ENCODE measurements around the gene TLCD2.
"Not testable (repeated sequence)": the region's sequence is repeated elsewhere in the genome, so short reads cannot be mapped to it uniquely, and the experiment has no call there.

Gene TLCD2

DNA sequence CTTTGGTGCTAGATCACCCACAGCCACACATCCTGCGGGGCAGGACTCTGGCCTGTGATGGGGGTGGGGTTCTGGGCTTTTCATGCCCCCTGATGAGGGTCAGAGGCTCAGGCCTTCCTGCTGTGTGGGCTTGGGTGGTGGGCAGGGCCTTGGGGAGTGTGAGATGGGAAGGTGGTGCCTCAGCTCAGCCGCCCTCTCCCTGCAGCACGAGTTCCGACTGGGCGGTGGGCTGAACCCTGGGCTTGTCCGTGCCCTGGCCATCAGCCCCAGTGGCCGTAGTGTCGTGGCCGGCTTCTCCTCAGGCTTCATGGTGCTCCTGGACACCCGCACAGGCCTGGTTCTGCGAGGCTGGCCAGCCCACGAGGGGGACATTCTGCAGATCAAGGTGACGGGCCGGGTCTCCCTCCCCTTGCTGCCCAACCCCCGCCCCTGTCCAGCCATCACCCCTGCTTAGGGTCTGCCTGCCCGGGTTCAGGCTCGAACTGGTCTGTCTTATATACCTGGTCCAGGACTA is 25.7 kb upstream of the TLCD2 start:
- DNase-seq: no peak

- DNase-seq: no peak
Measured at GRCh38 chr17:1735418-1735817, 25.2 kb upstream of the TLCD2 start.

DNA sequence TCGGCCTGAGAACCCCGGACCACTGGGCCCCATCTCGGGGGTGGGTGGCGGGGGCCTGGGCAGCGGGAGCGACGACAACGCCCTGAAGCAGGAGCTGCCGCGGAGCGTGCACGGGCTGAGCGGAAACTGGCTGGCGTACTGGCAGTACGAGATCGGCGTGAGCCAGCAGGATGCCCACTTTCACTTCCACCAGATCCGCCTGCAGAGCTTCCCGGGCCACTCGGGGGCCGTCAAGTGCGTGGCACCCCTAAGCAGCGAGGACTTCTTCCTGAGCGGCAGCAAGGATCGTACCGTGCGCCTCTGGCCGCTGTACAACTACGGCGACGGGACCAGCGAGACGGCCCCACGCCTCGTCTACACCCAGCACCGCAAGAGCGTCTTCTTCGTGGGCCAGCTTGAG is 23.6 kb upstream of the TLCD2 start:
- DNase-seq: no peak

GRCh38 chr17:1732833-1733321 is 22.7 kb upstream of the TLCD2 start:
- DNase-seq: no peak

DNA sequence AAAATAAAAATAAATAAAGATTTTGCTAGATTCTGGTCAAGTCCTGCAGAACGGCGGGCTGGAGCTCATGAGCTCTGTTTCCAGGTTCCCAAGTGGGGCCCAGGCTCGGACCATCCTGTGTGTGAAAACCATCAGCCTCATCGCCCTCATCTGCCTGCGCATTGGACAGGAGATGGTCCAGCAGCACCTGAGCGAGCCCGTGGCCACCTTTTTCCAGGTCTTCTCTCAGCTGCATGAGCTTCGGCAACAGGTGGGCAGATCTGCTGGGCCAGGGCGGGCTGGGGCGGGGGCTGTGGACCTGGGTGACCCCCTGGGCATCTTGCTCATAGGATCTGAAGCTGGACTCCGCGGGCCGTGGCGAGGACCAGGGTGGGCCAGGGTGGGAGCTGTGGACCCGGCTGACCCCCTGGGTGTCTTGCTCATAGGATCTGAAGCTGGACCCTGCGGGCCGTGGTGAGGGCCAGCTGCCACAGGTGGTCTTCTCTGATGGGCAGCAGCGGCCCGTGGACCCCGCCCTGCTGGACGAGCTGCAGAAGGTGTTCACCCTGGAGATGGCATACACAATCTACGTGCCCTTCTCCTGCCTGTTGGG is 22.2 kb upstream of the TLCD2 start:
- DNase-seq: no peak

GRCh38 chr17:1731194-1731506 is 21.0 kb upstream of the TLCD2 start:
- no peak for DNase-seq

GRCh38 chr17:1730326-1731193 is 20.4 kb upstream of the TLCD2 start:
- no peak for DNase-seq

GRCh38 chr17:1729966-1730325 is 19.8 kb upstream of the TLCD2 start:
- DNase-seq: no peak

DNA sequence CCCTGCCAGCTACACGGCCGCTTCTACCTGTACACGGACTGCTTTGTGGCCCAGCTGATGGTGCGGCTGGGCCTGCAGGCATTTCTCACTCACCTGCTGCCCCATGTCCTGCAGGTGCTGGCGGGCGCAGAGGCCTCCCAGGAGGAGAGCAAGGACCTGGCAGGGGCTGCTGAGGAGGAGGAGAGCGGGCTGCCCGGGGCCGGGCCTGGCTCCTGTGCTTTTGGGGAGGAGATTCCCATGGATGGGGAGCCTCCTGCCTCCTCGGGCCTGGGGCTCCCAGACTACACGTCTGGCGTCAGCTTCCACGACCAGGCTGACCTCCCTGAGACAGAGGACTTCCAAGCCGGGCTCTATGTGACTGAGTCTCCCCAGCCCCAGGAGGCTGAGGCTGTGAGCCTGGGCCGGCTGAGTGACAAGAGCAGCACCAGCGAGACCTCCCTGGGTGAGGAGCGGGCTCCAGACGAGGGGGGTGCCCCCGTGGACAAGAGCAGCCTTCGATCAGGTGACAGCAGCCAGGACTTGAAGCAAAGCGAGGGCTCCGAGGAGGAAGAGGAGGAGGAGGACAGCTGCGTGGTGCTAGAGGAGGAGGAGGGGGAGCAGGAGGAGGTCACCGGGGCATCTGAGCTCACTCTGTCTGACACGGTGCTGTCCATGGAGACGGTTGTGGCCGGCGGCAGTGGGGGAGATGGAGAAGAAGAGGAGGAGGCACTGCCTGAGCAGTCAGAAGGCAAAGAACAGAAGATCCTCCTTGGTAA is 17.9 kb upstream of the TLCD2 start:
- DNase-seq: no peak

DNA sequence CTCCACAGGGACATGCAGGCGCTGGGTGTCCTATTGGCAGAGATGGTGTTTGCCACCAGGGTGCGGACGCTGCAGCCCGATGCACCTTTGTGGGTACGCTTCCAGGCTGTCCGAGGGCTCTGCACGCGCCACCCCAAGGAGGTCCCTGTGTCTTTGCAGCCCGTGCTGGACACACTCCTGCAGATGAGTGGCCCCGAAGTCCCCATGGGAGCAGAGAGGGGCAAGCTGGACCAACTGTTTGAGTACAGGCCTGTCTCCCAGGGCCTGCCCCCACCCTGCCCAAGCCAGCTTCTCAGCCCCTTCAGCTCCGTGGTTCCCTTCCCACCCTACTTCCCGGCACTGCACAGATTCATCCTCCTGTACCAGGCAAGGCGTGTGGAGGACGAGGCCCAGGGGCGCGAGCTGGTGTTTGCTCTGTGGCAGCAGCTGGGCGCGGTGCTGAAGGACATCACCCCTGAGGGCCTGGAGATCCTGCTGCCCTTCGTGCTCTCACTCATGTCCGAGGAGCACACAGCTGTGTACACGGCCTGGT is 17.1 kb upstream of the TLCD2 start:
- DNase-seq: no peak

DNA sequence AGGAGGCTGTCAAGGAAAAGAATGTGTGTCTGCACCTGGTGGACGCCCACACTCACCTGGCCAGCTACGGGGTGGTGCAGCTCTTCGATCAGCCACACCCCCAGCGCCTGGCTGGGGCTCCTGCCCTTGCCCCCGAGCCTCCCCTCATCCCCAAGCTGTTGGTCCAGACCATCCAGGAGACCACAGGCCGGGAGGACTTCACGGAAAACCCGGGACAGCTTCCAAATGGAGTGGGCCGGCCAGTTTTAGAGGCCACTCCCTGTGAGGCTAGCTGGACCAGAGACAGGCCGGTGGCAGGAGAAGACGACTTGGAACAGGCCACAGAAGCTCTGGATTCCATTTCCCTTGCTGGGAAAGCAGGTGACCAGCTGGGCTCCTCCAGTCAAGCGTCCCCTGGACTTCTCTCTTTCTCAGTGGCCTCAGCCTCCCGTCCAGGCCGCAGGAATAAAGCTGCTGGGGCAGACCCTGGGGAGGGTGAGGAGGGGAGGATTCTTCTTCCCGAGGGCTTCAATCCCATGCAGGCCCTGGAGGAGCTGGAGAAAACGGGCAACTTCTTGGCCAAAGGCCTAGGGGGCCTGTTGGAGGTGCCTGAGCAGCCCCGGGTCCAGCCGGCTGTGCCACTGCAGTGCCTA is 16.6 kb upstream of the TLCD2 start:
- DNase-seq: no peak

DNA sequence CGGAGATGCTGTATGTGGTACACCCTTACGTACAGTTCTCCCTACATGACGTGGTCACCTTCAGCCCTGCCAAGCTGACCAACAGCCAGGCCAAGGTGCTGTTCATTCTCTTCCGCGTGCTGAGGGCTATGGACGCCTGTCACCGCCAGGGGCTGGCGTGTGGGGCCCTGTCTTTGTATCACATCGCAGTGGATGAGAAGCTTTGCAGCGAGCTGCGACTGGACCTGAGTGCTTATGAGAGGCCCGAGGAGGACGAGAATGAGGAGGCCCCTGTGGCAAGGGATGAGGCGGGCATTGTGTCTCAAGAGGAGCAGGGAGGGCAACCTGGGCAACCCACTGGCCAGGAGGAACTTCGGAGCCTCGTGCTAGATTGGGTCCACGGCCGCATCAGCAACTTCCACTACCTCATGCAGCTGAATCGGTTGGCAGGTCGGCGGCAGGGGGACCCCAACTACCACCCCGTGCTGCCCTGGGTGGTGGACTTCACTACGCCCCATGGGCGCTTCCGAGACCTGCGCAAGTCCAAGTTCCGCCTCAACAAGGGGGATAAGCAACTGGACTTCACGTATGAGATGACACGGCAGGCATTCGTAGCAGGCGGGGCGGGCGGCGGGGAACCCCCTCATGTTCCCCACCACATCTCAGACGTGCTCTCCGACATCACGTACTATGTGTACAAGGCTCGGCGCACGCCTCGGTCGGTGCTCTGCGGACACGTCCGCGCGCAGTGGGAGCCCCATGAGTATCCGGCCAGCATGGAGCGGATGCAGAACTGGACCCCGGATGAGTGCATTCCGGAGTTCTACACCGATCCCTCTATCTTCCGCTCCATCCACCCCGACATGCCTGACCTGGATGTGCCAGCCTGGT is 15.7 kb upstream of the TLCD2 start:
- no peak for DNase-seq

- DNase-seq: no peak
Measured at GRCh38 chr17:1724869-1725641, 14.9 kb upstream of the TLCD2 start.

DNA sequence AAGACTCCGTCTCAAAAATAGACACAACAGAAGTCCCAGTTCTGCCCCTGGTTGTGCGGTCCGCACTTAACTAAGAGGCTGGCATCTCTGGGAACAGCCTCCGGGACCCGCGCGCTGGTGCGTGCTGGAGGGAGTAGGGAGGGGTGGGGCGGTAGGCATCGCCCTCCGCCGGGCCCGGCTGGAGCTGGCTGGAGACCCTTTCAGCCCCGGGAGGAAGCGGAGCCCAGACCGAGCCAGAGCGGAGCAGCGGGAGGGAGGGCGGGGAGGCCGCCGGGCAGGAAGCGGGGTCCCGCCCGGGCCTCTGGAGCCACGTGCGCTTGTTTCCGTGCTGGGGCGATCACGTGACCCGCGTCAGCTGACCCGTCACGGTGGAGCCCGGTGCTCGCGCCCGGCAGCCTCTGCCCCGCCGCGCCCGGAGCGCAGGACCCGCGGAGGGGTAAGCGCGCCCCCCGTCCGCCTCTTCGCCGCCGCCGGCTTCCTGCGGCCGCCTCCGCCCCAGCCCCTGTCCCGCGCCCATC is 14.2 kb upstream of the TLCD2 start, which contains the start of gene WDR81:
Gene WDR81, plus strand, starts transcription at position 354 of the 518 bp plus-strand sequence. CDS start 256 bp downstream, outside the sequence.
- DNase-seq: peak; percentile 62

- not testable (repeated sequence) for DNase-seq
Measured at GRCh38 chr17:1722022-1722421, 11.8 kb upstream of the TLCD2 start.

DNA sequence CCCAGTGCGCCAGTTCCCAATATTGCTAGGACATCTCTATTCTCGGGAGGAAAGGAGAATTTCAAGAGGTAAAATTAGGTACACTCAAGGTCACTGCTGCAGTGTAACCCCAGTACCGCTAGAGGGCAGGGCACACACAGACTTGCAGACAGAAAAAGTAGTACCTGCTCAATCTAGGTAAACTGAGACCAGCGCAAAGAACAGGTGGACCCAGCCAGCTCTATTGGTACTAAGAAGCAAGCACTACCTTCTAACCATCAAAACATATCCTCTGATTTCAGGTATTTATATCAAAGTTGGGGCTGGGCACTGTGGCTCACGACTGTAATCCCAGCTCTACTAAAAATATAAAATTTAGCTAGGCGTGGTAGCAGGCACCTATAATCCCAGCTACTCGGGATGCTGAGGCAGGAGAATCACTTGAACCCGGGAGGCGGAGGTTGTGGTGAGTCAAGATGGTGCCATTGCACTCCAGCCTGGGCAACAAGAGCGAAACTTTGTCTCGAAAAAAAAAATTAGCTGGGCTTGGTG is 10.7 kb upstream of the TLCD2 start:
- DNase-seq: no peak

DNA sequence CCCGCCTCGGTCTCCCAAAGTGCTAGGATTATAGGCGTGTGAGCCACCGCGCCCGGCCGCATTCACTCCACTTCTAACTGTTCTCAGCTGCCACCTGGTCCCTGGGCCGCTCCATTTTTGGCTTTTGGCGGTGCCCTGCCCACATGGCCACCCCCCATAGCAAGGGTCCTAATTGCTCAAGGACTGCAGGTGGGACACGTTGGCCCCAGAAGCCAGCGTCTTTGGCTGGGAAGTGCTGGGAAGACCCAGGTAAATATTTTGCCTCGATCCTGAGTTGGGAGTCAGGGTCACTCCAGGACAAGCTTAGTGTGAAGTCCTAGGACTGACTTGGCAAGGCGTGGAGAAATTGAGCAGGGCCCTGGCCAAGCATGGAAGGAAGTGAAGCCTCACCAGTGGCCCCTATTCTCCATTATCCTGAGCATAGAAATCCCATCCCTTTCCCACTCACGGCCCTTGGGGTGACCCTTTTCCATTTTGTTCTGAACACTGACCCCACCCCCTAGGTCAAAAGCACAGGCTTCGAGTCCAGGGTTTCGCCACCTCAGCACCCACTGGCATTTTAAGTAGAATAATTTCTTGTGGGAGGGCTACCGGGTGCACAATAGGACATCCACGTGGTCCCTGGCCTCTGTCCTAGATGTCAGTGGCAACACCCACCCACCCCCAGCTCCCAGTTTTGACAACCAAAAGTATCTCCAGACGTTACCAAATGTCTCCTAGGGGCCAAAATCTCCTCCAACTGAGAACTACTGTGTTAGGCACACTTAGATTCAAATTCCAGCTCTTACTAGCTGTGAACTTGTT is 8.4 kb upstream of the TLCD2 start:
- DNase-seq: no peak

DNA sequence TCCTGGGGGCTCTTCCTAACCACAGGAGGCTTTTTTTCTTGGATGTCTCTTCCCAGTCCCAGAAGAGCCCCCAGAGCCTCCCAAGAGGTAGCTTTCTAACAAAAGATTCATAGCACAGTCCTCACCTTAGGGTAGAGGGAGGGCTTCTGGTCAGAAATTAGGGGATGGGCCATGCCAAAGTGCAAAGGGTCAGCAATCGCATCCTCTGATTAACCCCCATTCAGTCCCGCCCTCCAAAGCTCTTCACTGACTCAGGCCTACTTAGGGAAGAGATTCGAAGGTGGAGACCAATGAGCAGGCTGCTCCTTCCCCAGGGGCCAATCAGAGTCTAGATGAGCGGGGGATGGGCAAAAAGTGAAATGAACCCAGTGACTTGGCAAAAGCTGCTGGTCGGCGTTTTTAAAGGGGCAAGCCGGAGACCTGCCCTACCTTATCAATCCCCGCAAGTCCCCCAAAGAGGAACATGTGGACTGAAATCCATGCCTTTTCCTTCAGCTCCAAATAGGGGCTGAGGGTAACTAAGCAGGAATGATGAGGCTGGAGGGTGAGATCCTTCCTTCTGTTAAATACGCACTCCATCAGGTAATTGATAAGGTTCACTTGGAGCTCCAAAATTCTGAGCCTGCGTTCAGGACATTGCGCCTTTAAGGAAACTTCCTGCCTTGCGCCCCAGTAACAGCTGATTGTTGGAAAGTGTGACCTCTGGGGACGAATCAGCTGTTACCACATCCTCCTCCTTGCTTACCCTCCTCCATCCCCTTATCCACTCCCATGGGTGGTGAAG is 6.9 kb upstream of the TLCD2 start:
- DNase-seq: peak; percentile 98

Data from NCI-H1436 (cell line).